GM18951 (cell line): ENCODE results near the gene MCHR1.

Source experiments
- POLR2A ChIP-seq: IDR thresholded peaks from 4 replicates; pipeline ENCODE4 v1.6.1; 2011; ENCODE audit warnings: mild to moderate bottlenecking; ENCODE audit not compliant: insufficient read length, insufficient read depth; ENCODE audit errors: extremely low read depth
- in situ Hi-C: fragments of 300-500 bp; cut with MboI; formaldehyde crosslinking; loops from one replicate; pipeline ENCODE4 v1.12.0; 2022; ENCODE audit warnings: low sequenced_read_pairs, mixed read lengths, inconsistent platforms; ENCODE audit not compliant: unreplicated experiment

MCHR1 gene

DNA sequence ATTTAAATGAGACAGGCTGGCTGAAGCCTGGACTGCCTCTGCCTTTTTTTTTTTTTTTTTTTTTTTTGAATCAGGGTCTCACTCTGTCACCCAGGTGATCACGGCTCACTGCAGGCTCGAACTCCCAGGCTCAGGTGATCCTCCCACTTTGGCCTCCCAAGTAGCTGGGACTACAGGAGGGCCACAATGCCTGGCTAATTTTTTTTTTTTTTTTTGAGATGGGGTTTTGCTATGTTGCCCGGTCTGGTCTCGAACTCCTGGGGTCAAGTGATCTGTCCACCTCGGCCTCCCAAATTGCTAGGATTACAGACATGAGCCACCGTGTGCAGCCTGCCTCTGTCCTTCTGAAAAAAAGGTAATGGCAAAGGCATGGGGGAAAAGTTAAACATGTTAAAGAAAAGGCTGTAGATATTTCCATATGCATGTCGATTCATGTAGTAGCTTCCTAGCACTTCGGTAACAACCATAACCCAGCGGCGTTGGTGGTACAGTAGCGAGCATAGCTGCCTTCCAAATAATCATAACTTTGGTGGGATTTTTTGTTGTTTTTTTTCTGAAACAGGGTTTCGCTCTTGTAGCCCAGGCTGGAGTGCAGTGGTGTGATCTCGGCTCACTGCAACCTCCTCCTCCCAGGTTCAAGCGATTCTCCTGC, 48.8 kb downstream of the MCHR1 start:
- no peak for TF ChIP-seq POLR2A
- in situ Hi-C loops, result no loop called here

DNA sequence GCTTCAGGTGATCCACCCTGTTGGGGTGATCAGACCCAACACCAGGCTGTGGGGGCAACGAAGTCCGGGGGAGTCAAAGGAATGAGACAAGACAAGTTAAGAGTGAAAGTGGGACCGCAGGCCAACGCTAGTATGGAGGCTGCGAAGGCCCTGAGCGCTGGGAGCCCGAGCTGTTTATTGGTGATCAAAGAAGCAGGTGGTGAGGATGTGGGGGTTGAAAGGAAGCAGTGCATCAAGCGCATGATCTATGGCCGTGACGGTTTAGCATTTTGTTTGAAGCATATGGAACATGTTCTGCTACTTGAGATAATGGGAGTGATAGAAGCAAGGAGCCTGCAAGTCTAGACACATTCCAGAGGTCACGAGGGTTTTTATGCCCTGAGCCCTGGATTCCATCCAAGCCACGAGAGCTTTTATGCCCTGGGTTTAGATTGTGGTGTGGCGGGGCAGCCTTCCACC, 49.5 kb downstream of the MCHR1 start:
- in situ Hi-C loops, result no loop called here
- TF ChIP-seq POLR2A, result no peak

DNA sequence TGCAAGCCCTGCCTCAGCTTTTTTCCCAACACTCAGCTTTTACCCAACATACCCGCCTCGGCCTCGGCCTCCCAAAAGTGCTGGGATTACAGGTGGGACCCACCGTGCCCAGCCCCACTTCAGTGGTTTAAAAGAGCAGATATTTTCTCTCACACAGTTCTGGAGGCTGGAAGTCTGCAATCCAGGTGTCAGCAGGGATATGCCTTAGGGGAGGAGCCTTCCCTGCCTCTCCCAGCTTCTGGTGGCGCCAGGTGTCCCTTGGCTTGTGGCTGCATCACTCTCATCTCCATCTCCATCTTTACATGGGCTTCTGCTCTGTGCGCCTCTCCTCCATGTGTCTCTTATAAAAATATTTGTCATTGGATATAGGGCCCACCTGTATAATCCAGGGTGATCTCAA, 50.0 kb downstream of the MCHR1 start:
- no peak for TF ChIP-seq POLR2A
- in situ Hi-C loops, result no loop called here
